ENCODE measurements around the gene FPGS.
"Not testable (repeated sequence)": the region's sequence is repeated elsewhere in the genome, so short reads cannot be mapped to it uniquely, and the experiment has no call there.

Gene FPGS

GRCh38 chr9:127770905-127771569 lies 31.6 kb upstream of the FPGS start:
- DNase-seq (ENCODE audit: insufficient read length, low spot score) (peak; percentile 80), FAIRE-seq (peak; percentile 92)

- FAIRE-seq: no peak
- no peak for DNase-seq (ENCODE audit: insufficient read length, low spot score)
Measured at GRCh38 chr9:127771570-127772189, 31.0 kb upstream of the FPGS start.

GRCh38 chr9:127772603-127773002 lies 30.1 kb upstream of the FPGS start:
- no peak for FAIRE-seq
- no peak for DNase-seq (ENCODE audit: insufficient read length, low spot score)

DNA sequence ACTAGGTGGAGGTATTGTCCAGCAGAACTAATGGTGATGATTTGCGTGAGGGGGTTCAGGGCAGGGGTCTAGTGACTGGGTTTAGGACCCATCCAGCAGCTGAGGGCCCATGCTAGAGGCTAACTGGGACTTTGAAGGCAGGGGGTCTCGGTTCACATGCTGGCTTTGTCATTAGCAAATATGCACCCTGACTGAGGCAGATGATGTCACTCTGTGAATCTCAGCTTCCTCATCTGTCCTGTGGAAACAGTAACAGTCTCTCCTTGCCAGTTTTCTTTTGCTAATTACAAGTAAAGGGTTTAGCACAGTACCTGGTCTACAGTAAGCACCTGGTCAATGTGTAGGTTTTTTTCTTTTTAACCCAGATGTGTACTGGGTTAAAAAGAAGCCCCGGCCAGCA lies 29.4 kb upstream of the FPGS start:
- no peak for DNase-seq (ENCODE audit: insufficient read length, low spot score)
- no peak for FAIRE-seq

DNA sequence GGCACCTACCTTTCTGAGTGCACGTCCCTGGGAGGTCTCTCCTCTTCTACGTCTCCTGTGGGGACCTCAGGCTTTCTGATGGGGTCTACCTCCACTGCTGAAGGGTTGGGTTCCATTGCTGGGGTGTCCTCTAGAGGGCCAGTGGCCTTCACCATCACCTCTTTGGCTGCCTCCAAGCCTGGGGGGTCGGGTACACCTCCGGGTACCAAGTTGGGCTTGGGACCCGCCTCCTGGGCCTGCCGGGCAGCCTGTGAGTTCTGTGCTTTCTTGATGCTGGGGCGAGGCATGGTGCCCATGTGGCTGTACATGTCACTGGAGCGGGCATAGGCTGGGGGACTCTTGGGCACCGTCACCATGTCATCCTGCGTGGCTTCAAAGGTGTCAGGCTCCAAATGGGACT lies 28.7 kb upstream of the FPGS start:
- FAIRE-seq: no peak
- no peak for DNase-seq (ENCODE audit: insufficient read length, low spot score)

- FAIRE-seq (peak; percentile 87), DNase-seq (ENCODE audit: insufficient read length, low spot score) (peak; percentile 59)
Measured at GRCh38 chr9:127776195-127776923, 26.3 kb upstream of the FPGS start.

GRCh38 chr9:127776924-127777289 lies 25.8 kb upstream of the FPGS start:
- peak; percentile 26 for FAIRE-seq
- DNase-seq (ENCODE audit: insufficient read length, low spot score): no peak

GRCh38 chr9:127777368-127777980 lies 25.2 kb upstream of the FPGS start:
- DNase-seq (ENCODE audit: insufficient read length, low spot score): no peak
- peak; percentile 11 for FAIRE-seq

- DNase-seq (ENCODE audit: insufficient read length, low spot score) (no peak), FAIRE-seq (peak; percentile 53)
Measured at GRCh38 chr9:127778280-127779135, 24.2 kb upstream of the FPGS start, which contains the start of gene SH2D3C. TSS of gene SH2D3C (minus strand) at chr9:127778666. CDS start at chr9:127778627, 39 bp downstream.

GRCh38 chr9:127779136-127779981 lies 23.3 kb upstream of the FPGS start:
- DNase-seq (ENCODE audit: insufficient read length, low spot score) (no peak), FAIRE-seq (peak; percentile 58)

DNA sequence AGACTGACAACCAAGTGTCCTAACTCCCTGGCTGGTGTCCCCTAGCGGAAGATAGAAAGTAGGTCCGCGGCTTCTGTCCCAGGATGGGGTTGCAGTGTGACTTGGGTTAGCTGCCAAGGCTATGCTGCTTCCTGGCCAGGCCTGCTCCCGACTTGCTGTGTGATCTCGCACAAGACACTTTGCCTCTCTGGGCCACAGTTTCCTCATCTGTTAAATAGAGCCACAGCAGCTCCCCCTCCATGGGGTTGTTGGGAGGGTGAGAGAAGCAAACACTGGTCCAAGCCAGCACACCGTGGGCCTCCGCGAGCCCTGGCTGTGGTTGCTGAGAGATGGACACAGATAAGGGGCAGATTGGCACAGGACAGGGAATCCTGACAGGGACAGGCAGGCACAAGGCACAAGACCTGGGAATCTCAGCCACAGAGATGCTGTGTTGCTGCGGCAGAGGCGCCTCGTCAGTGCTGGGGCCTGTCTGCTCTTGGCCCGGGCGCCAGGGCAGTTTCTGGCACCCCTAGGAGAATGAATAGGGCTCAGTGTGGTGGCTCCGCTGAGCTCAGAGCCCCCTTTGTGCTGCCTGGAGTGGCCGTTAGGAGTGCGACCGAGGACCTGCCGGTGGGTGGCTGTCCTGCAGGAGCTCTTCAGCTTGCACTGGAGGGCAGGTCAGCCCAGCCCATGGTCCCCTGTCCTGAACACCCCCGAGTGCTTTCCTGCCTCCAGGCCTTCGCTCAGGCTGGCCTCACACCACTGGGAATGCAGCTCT lies 22.4 kb upstream of the FPGS start:
- no peak for FAIRE-seq

DNA sequence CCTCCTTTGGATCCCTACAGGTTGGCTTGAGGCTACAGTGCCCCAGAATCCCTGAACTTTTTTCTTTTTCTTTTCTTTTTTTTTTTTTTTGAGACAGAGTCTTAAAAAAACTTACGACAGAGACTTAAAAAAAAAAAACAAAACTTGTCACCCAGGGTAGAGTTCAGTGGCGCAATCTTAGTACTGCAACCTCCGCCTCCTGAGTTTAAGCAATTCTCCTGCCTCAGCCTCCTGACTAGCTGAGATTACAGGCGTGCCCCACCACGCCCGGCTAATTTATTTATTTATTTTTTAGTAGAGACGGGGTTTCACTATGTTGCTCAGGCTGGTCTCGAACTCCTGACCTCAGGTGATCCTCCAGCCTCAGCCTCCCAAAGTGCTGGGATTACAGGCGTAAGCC lies 21.8 kb upstream of the FPGS start:
- not testable (repeated sequence) for FAIRE-seq

More for the DNA sequence above, 22.4 kb upstream of the FPGS start:
- no peak for DNase-seq (ENCODE audit: insufficient read length, low spot score)

GRCh38 chr9:127781806-127782205 lies 20.9 kb upstream of the FPGS start:
- no peak for FAIRE-seq
- no peak for DNase-seq (ENCODE audit: insufficient read length, low spot score)

More for the DNA sequence above, 21.8 kb upstream of the FPGS start:
- DNase-seq (ENCODE audit: insufficient read length, low spot score): not testable (repeated sequence)

- FAIRE-seq: peak; percentile 73
- no peak for DNase-seq (ENCODE audit: insufficient read length, low spot score)
Measured at GRCh38 chr9:127783111-127784008, 19.3 kb upstream of the FPGS start.

DNA sequence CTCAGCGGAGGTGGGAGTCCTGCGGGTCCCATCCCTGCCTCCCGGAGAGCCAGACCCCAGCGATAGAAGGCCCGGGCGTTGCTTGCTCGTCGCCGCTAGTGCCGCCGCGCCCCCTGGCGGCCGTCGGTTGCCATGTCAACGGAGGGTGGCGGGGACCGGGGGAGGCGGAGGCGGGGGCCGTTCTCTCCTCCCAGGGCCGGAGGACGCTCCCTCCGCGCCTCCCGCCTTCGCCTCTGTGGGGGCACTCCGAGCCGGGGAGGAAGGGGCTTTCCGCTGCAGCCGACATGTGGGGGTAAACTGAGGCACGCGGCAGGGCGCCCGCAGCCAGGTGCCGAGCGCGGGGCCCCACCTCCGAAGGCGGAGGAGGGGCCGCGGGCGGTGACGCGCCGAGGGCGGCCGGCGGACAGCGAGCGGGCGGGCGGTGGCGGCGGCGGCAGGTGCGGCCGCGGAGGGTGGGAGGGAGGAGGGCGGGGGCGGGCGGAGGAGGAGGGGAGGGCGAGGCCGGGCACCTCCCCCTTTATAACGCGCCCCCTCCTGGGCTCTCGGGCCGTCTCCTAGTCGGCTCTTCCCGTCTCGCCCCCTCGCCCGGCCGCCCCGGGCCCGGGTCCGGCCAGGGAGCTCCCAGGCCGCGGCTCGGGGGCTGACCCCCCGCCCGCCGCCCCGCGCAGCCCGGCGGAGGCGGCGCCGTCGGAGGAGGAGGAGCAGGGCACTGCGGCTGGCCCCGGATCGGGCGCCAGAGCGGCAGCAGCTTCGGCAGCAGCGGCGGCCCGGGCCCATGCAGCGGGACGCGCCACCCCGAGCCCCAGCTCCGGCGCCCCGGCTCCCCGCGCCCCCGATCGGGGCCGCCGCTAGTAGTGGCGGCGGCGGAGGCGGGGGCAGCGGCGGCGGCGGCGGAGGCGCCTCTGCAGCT lies 17.4 kb upstream of the FPGS start:
- peak; percentile 80 for DNase-seq (ENCODE audit: insufficient read length, low spot score)
- FAIRE-seq: peak; percentile 73

DNA sequence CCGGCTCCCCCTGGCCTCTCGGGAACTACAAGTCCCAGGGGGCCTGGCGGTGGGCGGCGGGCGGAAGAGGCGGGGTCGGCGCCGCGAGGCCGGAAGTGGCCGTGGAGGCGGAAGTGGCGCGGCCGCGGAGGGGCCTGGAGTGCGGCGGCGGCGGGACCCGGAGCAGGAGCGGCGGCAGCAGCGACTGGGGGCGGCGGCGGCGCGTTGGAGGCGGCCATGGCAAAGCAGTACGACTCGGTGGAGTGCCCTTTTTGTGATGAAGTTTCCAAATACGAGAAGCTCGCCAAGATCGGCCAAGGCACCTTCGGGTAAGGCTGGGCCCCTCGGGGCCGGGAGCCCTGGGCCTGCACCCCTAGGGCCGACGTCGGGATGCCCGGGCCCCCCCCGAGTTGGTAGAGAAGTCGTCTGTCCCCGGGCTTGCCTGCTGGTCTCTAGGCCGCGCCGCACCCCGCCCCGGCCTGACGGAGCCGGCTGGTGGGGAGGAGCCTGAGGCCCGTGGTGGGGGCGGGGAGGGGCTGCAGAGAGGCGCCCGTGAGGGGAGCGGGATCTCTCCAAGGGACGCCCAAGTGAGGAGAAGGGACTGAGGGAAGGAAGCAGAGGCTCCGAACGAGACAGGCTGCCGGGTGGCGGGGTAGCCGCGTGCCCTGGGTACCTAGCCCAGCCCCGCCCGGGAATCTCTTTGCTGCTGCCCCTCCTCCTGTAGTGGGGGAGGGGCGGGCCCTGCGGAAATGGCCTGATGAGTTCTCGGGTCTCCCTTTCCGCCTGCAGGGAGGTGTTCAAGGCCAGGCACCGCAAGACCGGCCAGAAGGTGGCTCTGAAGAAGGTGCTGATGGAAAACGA lies 16.5 kb upstream of the FPGS start, which contains the start of gene CDK9:
Gene CDK9 (plus strand): TSS at position 102 of the 840 bp plus-strand sequence. CDS start 115 bp downstream, at position 217.
- peak; percentile 89 for DNase-seq (ENCODE audit: insufficient read length, low spot score)
- peak; percentile 93 for FAIRE-seq

Data from GM19239 (cell line).